GM23248 (cell line): ENCODE data around the gene TBC1D8. TPM values are rescaled to one million over a fixed set of nuclear protein-coding genes. Genes with fewer than 3 reads are reported as not detected.

Experiments
- DNase-seq: peaks from one replicate; pipeline ENCODE4 v3.0.0-alpha.2; 2015
- H2AFZ ChIP-seq: fragments of 200-600 bp; sonication (generic); 2 replicates; pipeline ENCODE4 v1.6.1; 2016; ENCODE audit warnings: antibody characterized with exemption
- H3F3A ChIP-seq: fragments of 200-600 bp; sonication (generic); 2 replicates; pipeline ENCODE4 v1.6.1; 2016; ENCODE audit warnings: mild to moderate bottlenecking, antibody characterized with exemption, mixed run types; ENCODE audit not compliant: insufficient read depth
- H3K27ac ChIP-seq: fragments of 200-600 bp; sonication (generic); 2 replicates; pipeline ENCODE4 v1.5.1; 2016; ENCODE audit warnings: mild to moderate bottlenecking
- H3K27me3 ChIP-seq: fragments of 200-600 bp; sonication (generic); replicated peaks from 2 replicates; pipeline ENCODE4 v1.6.1; 2016; ENCODE audit warnings: mild to moderate bottlenecking; ENCODE audit not compliant: insufficient read depth
- H3K36me3 ChIP-seq: fragments of 200-600 bp; sonication (generic); 2 replicates; pipeline ENCODE4 v1.6.1; 2016; ENCODE audit warnings: low read depth, mild to moderate bottlenecking
- H3K4me1 ChIP-seq: fragments of 200-600 bp; sonication (generic); 2 replicates; pipeline ENCODE4 v1.6.1; 2016; ENCODE audit warnings: mild to moderate bottlenecking; ENCODE audit not compliant: insufficient read depth
- H3K4me2 ChIP-seq: fragments of 200-600 bp; sonication (generic); one replicate; pipeline ENCODE4 v1.6.1; 2016; ENCODE audit warnings: mild to moderate bottlenecking; ENCODE audit not compliant: unreplicated experiment
- H3K4me3 ChIP-seq: fragments of 200-600 bp; sonication (generic); 2 replicates; pipeline ENCODE4 v1.5.1; 2016; ENCODE audit warnings: mild to moderate bottlenecking
- H3K79me2 ChIP-seq: fragments of 200-600 bp; sonication (generic); 2 replicates; pipeline ENCODE4 v1.6.1; 2016; ENCODE audit warnings: mild to moderate bottlenecking; ENCODE audit not compliant: insufficient read depth
- H3K9ac ChIP-seq: fragments of 200-600 bp; sonication (generic); 2 replicates; pipeline ENCODE4 v1.6.1; 2016; ENCODE audit warnings: mild to moderate bottlenecking
- H3K9me2 ChIP-seq: fragments of 200-600 bp; sonication (generic); 2 replicates; pipeline ENCODE4 v1.6.1; 2016; ENCODE audit warnings: mixed run types, mild to moderate bottlenecking, moderate library complexity; ENCODE audit not compliant: insufficient read depth
- H3K9me3 ChIP-seq: fragments of 200-600 bp; sonication (generic); one replicate; pipeline ENCODE4 v1.6.1; 2017; ENCODE audit warnings: low read depth
- H4K20me1 ChIP-seq: fragments of 200-600 bp; sonication (generic); 2 replicates; pipeline ENCODE4 v1.6.0; 2016; ENCODE audit not compliant: insufficient read depth
- EZH2 ChIP-seq: fragments of 200-600 bp; sonication (generic); IDR thresholded peaks from 2 replicates; pipeline ENCODE4 v1.6.1; 2018; ENCODE audit warnings: antibody characterized with exemption, mild to moderate bottlenecking; ENCODE audit not compliant: insufficient read depth, poor library complexity, severe bottlenecking
- EZH2phosphoT487 ChIP-seq: fragments of 200-600 bp; sonication (generic); IDR thresholded peaks from 2 replicates; pipeline ENCODE4 v1.6.1; 2018; ENCODE audit warnings: antibody characterized with exemption, moderate library complexity, mild to moderate bottlenecking, low read depth; ENCODE audit not compliant: insufficient read depth
- WGBS, 2 experiments: methylation state at CpG; one replicate each; pipeline ENCODE4 v1.1.6; 2015 to 2017; ENCODE audit warnings: low lambda C conversion rate in 2 of 2, low coverage in 1 of 2; ENCODE audit errors: missing lambda C conversion rate in 2 of 2; 5-methylcytosine and 5-hydroxymethylcytosine counted together
- in situ Hi-C: fragments of 300-500 bp; cut with MboI; formaldehyde crosslinking; loops from 2 replicates; pipeline ENCODE4 v1.15.0; 2020
- polyA plus RNA-seq: library from polyadenylated mRNA; unstranded; fragments of >200 nt; fragmentation: Nextera tagmentation; extraction: Ambion mirVana; gene quantifications from 2 replicates; pipeline ENCODE4 v1.2.1, GENCODE V29; 2016
- total RNA-seq: library from RNA; depleted of rRNA; stranded (reverse); fragments of >200 nt; shearing (Covaris generic); gene quantifications from 2 replicates; pipeline ENCODE4 v1.2.3, GENCODE V29; 2014; rRNA removed

The TBC1D8 gene
- total RNA-seq, result 2.6 and 3.4 TPM in 2 replicates
- 2.3 and 2.5 TPM in 2 replicates for polyA plus RNA-seq

GRCh38 chr2:101151146-101151858 is at the start of gene TBC1D8:
TBC1D8 (minus strand) TSS chr2:101151382; CDS start chr2:101151253, 129 bp downstream.
- peak within 1 kb of the TSS; percentile 66 for H3K9ac ChIP-seq
- H3K9me3 ChIP-seq, result no peaks in the 10 kb centered on the region
- H3K36me3 ChIP-seq, result no peaks in the 10 kb centered on the region
- in situ Hi-C loops, result no loop called here
- H3K4me1 ChIP-seq, result peaks cover 15% of the 10 kb centered on the region; the same call in 1 of the 2 replicates
- peaks cover 15% of the 10 kb centered on the region for H3K79me2 ChIP-seq
- H3K27me3 ChIP-seq, result no peaks in the 10 kb centered on the region; the same call in 1 of the 2 replicates
- no peak for TF ChIP-seq EZH2
- TF ChIP-seq EZH2phosphoT487, result no peak
- H3K4me2 ChIP-seq, result peak within 1 kb of the TSS; percentile 95
- H3K27ac ChIP-seq, result peak within 1 kb of the TSS; percentile 7; the same call in 1 of the 2 replicates
- peak within 1 kb of the TSS; percentile 76 for H3K4me3 ChIP-seq
- H3F3A ChIP-seq, result 0 out of 2 replicates have a peak, but pooled peaks cover 9% of the 10 kb centered on the region
- peak; percentile 88 for DNase-seq
- H3K9me2 ChIP-seq, result no peaks in the 10 kb centered on the region
- 1 to 2% methylated on average over 33 to 44 of the region's 81 CpGs for WGBS, 2 experiments
- H4K20me1 ChIP-seq, result no peaks in the 10 kb centered on the region
- H2AFZ ChIP-seq, result peak within 1 kb of the TSS; percentile 94

DNA sequence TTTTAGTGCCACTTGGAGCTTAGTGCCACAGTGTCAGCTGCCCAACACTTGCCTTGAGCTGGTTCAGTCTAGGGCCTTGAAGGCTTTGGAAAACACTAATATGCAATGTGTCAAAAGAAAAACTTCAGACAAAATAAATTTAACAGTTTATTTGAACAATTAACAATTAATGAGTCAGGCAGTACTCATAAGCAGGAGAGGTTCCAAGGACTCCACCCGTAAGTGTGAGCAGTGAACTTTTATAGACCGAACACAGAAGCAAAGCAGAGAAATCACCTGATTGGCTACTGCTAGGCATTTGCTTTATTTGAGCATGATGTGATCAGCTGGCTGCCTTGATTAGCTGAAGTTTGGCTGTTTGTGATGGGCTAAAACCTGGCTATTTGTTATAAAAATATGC is 49.5 kb upstream of the TBC1D8 start:
- WGBS, 2 experiments, result 12 to 13% methylated on average over 2 of the region's 2 CpGs
- DNase-seq, result peak; percentile 87
- no peaks in the 10 kb centered on the region for H3K9me3 ChIP-seq

GRCh38 chr2:101199251-101199791 is 48.1 kb upstream of the TBC1D8 start:
- no peak overlapping the region for H3K4me2 ChIP-seq
- no peak overlapping the region for H3K9ac ChIP-seq
- no peaks in the 10 kb centered on the region for H3K79me2 ChIP-seq
- no peaks in the 10 kb centered on the region for H4K20me1 ChIP-seq
- WGBS, 2 experiments, result 19% methylated on average over 7 of the region's 7 CpGs
- H3K9me3 ChIP-seq, result no peaks in the 10 kb centered on the region
- TF ChIP-seq EZH2phosphoT487, result no peak
- TF ChIP-seq EZH2, result no peak
- H3K4me1 ChIP-seq, result peaks cover 20% of the 10 kb centered on the region
- in situ Hi-C loops, result no loop called here
- H3K27ac ChIP-seq, result no peak overlapping the region
- H3F3A ChIP-seq, result peaks cover 16% of the 10 kb centered on the region
- H3K36me3 ChIP-seq, result no peaks in the 10 kb centered on the region
- H2AFZ ChIP-seq, result no peak overlapping the region
- H3K27me3 ChIP-seq, result peaks cover 5% of the 10 kb centered on the region; the same call in 1 of the 2 replicates
- no peaks in the 10 kb centered on the region for H3K9me2 ChIP-seq
- no peak overlapping the region for H3K4me3 ChIP-seq
- peak; percentile 40 for DNase-seq

More for the DNA sequence above, 49.5 kb upstream of the TBC1D8 start:
- Histone ChIP-seq H3K4me3 (no peak overlapping the region), H4K20me1 (no peaks in the 10 kb centered on the region), H3K4me2 (no peak overlapping the region), H3K4me1 (peaks cover 20% of the 10 kb centered on the region), H3K27ac (peak overlapping the region; percentile 26), H3K79me2 (no peaks in the 10 kb centered on the region), H3F3A (peaks cover 16% of the 10 kb centered on the region), H3K27me3 (peaks cover 5% of the 10 kb centered on the region; the same call in 1 of the 2 replicates), H3K9me2 (no peaks in the 10 kb centered on the region), H2AFZ (no peak overlapping the region), H3K9ac (no peak overlapping the region), H3K36me3 (no peaks in the 10 kb centered on the region)
- in situ Hi-C loops, result loop anchor here (10.0 to 25.0 kb wide), 2 partner anchors 166 to 588 kb away; no protein-coding TSS in a partner anchor
- TF ChIP-seq EZH2 (no peak), EZH2phosphoT487 (no peak)

GRCh38 chr2:101197814-101198213 is 46.6 kb upstream of the TBC1D8 start:
- Histone ChIP-seq H3K9ac (no peak overlapping the region), H4K20me1 (no peaks in the 10 kb centered on the region), H3K4me2 (no peak overlapping the region), H3K4me3 (no peak overlapping the region), H3K9me3 (no peaks in the 10 kb centered on the region), H3K9me2 (no peaks in the 10 kb centered on the region), H2AFZ (no peak overlapping the region), H3K27ac (no peak overlapping the region), H3K4me1 (peaks cover 20% of the 10 kb centered on the region), H3K36me3 (no peaks in the 10 kb centered on the region), H3K27me3 (peaks cover 5% of the 10 kb centered on the region; the same call in 1 of the 2 replicates), H3F3A (peaks cover 16% of the 10 kb centered on the region), H3K79me2 (no peaks in the 10 kb centered on the region)
- WGBS, 2 experiments, result 92% methylated on average over 12 of the region's 12 CpGs
- DNase-seq, result no peak
- in situ Hi-C loops, result no loop called here
- TF ChIP-seq EZH2phosphoT487, result no peak
- no peak for TF ChIP-seq EZH2
